AG09319 (cell line): ENCODE results near the gene ACSS2.
A peak's percentile ranks its signal among the peaks of the same experiment; 100 is the strongest.

Experiments
- DNase-seq: peaks from one replicate; pipeline ENCODE4 v3.0.0-alpha.2; 2010; ENCODE audit warnings: low read depth; ENCODE audit errors: extremely low read depth
- CTCF ChIP-seq: IDR thresholded peaks from 2 replicates; pipeline ENCODE4 v1.5.1; 2011; ENCODE audit warnings: low read depth, mild to moderate bottlenecking, inconsistent platforms, low read length, moderate library complexity

Gene ACSS2

GRCh38 chr20:34863421-34863965 is 12.9 kb upstream of the ACSS2 start:
- no peak for TF ChIP-seq CTCF
- DNase-seq: no peak

- no peak for DNase-seq
- TF ChIP-seq CTCF: no peak
Observed at GRCh38 chr20:34864216-34864615, 12.2 kb upstream of the ACSS2 start.

- TF ChIP-seq CTCF: no peak
- DNase-seq: no peak
Observed at GRCh38 chr20:34871320-34871926, 5.0 kb upstream of the ACSS2 start.

GRCh38 chr20:34871966-34872621 is 4.3 kb upstream of the ACSS2 start:
- no peak for TF ChIP-seq CTCF
- DNase-seq: no peak

GRCh38 chr20:34872622-34873224 is 3.7 kb upstream of the ACSS2 start, which contains the start of gene GGT7:
Gene GGT7, minus strand, starts transcription at chr20:34872856. Its CDS starts 41 bp downstream, at chr20:34872815.
- peak; percentile 59 for TF ChIP-seq CTCF
- DNase-seq: peak; percentile 48

GRCh38 chr20:34873583-34874093 is 2.8 kb upstream of the ACSS2 start:
- TF ChIP-seq CTCF: no peak
- DNase-seq: no peak
